GM19468 (cell line): ENCODE results near the gene SYNRG.

Experiments used
- ATAC-seq: cut with Tn5 transposase; IDR thresholded peaks from one replicate; pipeline ENCODE4 v1.9.1; 2021; ENCODE audit warnings: mild to moderate bottlenecking, moderate library complexity, moderate number of reproducible peaks; ENCODE audit not compliant: unreplicated experiment; ENCODE audit errors: extremely low read depth

The SYNRG gene

GRCh38 chr17:37607637-37608331 is 1.4 kb downstream of the SYNRG start:
- ATAC-seq = no peak

GRCh38 chr17:37605813-37606505 is 3.3 kb downstream of the SYNRG start:
- no peak for ATAC-seq

- ATAC-seq = no peak
Observed at GRCh38 chr17:37605081-37605480, 4.1 kb downstream of the SYNRG start.

- no peak for ATAC-seq
Observed at GRCh38 chr17:37604556-37604955, 4.7 kb downstream of the SYNRG start.

GRCh38 chr17:37598145-37598544 is 11.1 kb downstream of the SYNRG start:
- ATAC-seq = no peak

- ATAC-seq = no peak
Observed at GRCh38 chr17:37592291-37592690, 16.9 kb downstream of the SYNRG start.

- no peak for ATAC-seq
Observed at GRCh38 chr17:37585066-37585465, 24.2 kb downstream of the SYNRG start.

GRCh38 chr17:37576281-37576680 is 32.9 kb downstream of the SYNRG start:
- no peak for ATAC-seq

GRCh38 chr17:37574427-37574826 is 34.8 kb downstream of the SYNRG start:
- no peak for ATAC-seq

GRCh38 chr17:37571674-37572073 is 37.5 kb downstream of the SYNRG start:
- no peak for ATAC-seq

- ATAC-seq = no peak
Observed at GRCh38 chr17:37570527-37571093, 38.6 kb downstream of the SYNRG start.

GRCh38 chr17:37568350-37569053 is 40.7 kb downstream of the SYNRG start:
- ATAC-seq = no peak

- no peak for ATAC-seq
Observed at GRCh38 chr17:37567538-37567937, 41.7 kb downstream of the SYNRG start.

- ATAC-seq = no peak
Observed at GRCh38 chr17:37567137-37567536, 42.1 kb downstream of the SYNRG start.

- ATAC-seq = no peak
Observed at GRCh38 chr17:37564252-37564651, 45.0 kb downstream of the SYNRG start.

GRCh38 chr17:37562016-37562745 is 47.0 kb downstream of the SYNRG start:
- ATAC-seq = no peak

- ATAC-seq = no peak
Observed at GRCh38 chr17:37558299-37558698, 50.9 kb downstream of the SYNRG start.

- no peak for ATAC-seq
Observed at GRCh38 chr17:37557482-37557881, 51.7 kb downstream of the SYNRG start.

- ATAC-seq = no peak
Observed at GRCh38 chr17:37555386-37555785, 53.8 kb downstream of the SYNRG start.

- ATAC-seq = no peak
Observed at GRCh38 chr17:37553401-37553966, 55.7 kb downstream of the SYNRG start.
